T1000 (cell line): Measurements from ENCODE around the gene NEK11.
"Not testable (repeated sequence)": the region's sequence is repeated elsewhere in the genome, so short reads cannot be mapped to it uniquely, and the experiment has no call there.

Experiments
- DNase-seq: peaks from one replicate; lab custom pipeline; 2025; ENCODE audit warnings: mixed read lengths; lab: John Stamatoyannopoulos, UW

NEK11 gene

DNA sequence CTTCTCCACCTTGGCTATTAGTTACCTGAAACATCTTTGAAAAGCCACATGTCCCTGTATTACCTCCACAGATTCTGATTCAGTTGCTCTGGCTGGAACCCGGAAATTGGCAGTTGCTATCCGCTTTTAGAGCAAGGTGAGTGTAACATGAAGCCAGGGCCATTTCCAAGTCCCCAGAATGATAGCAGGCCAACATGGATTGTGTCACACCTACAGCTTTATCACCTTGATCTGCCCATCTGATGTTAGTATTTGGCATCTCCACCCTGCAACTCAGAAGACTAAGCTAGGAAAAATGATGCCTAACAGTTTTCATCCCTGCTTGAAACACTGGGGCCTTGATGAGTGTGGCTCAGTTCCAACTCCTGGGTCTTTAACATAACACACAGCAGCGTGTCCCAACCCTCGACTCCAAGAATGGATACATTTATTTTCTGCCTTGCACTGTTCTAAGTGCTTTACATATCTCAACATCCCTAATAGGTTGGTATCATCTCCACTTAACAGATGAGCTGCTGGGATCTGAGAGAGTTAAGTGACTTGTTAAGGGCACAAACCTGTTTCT is 333.6 kb downstream of the NEK11 start:
- DNase-seq, result no peak

DNA sequence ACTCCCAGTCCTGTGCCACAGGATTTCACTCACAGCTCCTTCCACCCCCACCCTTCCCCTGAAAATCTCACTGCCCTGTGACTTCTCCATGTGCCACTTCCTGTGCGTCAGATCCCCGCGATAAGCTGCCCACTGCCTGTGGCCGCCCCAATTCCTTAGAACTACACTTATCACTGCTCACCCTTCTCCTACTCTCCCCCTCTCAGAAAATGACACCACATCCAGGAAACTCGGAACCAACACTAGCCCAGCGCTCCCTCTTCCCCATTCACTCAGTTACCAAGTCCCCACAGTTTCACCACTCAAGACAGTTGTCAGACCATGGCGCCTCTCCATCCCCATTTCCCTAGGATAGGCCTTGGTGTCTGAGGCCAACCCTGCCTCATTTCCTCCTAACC is 334.4 kb downstream of the NEK11 start:
- not testable (repeated sequence) for DNase-seq

DNA sequence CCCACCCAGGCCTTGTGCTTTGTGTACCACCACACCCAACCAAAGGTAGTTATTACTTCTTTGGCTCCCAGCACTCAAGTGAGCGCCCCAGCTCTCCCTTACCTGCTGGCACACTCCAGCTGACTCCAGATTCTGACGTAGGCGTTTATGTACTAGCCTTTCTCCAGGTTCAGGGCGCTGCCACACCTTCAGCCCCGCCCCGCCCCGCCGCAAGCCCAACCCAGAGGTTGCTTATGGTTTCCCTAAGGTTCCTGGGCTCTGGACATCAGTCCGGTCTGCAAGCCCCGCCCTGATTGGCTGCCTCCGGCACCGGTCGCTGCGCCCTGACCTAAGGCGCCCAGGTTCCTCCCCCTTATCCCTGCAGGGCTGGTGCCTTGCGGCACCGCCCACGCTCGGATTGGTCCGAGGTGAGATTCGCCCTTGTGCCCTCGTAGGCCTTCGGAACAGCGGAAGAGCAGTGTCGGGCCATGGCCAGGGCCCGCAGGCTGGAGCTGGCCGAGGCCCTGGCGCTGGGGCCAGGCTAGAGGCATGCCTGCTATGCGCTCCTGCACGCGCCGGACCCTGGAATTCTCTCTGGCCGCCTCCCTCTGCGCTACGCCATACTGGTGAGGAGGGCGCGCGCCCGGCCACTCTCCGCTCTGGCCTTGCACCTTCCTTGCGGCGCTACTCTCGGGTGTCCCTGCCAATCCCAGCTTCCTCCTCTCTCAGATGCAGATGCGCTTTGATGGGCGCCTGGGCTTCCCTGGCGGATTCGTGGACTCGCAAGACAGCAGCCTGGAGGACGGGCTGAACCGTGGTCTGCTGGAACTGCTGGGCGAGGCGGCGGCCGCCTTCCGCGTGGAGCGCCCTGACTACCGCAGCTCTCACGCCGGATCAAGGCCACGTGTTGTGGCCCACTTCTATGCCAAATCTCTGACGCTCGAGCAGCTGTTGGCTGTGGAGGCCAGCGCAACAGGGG is 335.1 kb downstream of the NEK11 start:
- no peak for DNase-seq

DNA sequence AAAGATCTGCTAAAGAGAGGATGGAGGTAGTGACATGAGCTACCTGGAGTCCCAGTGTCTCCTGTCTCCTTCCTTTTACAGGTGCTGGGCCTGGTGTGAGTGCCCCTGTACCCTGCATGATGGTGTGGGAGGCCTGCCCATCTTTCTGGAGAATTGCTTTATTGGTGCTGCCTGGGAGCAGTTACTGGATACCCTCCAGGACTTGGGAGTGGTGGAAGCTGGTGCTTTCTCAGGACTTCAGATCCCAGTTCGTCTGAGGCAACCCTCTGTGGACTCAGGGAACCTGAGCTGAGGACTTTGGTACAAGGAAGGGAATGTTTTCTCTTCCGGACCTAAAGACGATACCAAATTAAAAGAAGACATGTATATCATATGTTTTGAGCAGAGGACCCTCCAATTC is 336.6 kb downstream of the NEK11 start:
- DNase-seq, result no peak

DNA sequence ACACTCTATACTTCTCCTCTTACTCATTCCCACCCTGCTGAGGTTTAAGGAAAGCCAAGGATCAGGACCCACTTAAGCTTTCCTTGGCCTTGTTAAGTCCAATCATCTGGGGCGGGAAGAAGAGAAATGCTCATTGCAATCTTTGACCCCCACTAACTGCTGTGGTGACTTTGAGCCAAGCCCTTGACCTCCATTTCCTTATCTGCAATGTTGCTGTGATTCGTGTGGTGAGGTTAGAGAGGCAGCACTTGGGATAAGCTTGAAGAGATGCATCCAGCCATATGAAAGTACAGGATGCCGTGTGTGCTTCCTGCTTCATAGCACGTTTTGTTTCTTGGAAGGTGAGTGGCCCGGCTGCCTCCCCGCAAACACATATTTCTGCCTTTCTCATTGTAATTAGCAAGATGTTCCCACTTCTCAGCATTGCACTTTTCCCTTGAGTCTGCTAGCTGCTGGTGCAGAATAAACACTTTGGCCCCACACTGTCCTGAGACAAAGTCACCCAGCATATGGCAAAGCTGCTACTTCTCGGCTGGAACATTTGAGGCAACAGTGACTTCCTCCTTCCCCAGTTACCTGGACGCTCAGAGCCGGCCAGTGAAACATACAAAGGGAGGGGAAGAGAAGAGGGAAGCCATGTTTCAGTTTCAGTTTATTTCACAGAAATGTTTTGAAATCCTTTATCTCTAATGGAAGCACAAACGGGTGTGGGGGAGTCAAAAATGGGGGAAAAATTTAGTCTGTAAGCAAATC is 344.4 kb downstream of the NEK11 start:
- DNase-seq, result no peak

DNA sequence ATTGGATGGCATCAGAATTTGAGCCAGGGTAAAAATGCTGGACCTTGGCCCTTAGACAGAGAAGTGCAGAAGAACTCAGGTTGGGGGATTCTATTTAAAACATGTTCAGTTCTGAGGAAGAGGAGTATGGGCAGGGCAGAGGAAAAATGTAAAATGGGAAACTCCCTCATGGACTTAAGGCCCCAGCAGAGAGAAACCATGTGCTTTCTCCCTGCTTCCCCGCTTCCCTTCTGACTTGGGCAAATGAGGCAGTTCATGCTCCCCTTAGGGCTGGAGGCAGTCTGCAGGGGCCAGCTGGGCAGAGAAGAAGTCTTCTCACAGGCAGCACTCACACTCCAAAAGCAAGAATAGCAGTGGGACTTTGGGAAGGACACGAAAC is 345.0 kb downstream of the NEK11 start:
- no peak for DNase-seq

DNA sequence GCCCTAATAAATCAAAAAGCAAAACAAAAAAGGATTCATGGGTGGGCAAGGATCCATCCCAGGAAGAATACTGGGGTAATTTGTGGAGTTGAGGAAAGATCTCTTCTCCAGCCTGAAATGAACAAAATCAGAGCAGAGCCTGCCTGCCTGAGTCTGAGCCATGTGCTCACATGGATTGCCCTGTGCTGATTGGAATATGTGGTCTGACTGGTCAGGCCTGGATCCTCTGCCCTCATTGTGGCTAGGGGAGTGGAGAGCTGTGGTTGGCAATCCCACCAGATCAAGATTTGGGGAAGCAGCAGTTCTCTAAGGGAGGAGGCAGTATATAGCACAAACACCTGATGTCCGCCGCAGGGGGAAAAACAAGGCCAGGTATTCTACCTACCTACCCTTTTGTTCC is 348.1 kb downstream of the NEK11 start:
- DNase-seq, result no peak

DNA sequence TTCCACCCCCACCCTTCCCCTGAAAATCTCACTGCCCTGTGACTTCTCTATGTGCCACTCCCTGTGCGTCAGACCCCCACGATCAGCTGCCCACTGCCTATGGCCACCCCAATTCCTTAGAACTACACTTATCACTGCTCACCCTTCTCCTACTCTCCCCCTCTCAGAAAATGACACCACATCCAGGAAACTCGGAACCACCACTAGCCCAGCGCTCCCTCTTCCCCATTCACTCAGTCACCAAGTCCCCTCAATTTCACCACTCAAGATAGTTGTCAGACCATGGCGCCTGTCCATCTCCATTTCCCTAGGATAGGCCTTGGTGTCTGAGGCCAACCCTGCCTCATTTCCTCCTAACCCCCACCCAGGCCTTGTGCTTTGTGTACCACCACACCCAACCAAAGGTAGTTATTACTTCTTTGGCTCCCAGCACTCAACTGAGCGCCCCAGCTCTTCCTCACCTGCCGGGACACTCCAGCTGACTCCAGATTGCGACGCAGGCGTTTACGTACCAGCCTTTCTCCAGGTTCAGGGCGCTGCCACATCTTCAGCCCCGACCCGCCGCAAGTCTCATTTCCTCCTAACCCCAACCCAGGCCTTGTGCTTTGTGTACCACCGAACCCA is 354.3 kb downstream of the NEK11 start:
- DNase-seq, result not testable (repeated sequence)

DNA sequence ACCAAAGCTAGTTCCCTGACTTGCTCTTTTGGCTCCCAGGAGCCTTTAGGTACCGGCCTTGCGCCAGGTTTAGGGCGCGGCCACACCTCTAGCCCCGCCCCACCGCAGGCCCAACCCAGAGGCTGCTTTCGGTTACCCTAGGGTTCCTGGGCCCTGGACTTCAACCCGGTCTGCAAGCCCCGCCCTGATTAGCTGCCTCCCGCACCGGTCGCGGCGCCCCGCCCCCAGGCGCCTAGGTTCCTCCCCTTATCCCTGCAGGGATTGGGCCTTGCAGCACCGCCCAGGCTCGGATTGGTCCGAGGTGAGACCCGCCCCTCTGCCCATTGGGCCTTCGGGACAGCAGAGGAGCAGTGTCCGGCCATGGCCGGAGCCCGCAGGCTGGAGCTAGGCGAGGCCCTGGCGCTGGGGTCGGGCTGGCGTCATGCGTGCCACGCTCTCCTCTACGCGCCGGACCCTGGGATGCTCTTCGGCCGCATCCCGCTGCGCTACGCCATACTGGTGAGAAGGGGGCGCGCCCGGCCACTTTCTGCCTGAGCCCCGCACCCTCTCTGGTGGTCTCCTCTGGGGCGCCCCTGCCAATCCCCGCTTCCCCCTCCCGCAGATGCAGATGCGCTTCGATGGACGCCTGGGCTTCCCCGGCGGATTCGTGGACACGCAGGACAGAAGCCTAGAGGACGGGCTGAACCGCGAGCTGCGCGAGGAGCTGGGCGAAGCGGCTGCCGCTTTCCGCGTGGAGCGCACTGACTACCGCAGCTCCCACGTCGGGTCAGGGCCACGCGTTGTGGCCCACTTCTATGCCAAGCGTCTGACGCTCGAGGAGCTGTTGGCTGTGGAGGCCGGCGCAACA is 355.0 kb downstream of the NEK11 start, which contains the start of gene NUDT16:
Gene NUDT16, plus strand, starts transcription at position 330 of the 847 bp plus-strand sequence. Its CDS starts 31 bp downstream, at position 361.
- DNase-seq, result peak; percentile 98

DNA sequence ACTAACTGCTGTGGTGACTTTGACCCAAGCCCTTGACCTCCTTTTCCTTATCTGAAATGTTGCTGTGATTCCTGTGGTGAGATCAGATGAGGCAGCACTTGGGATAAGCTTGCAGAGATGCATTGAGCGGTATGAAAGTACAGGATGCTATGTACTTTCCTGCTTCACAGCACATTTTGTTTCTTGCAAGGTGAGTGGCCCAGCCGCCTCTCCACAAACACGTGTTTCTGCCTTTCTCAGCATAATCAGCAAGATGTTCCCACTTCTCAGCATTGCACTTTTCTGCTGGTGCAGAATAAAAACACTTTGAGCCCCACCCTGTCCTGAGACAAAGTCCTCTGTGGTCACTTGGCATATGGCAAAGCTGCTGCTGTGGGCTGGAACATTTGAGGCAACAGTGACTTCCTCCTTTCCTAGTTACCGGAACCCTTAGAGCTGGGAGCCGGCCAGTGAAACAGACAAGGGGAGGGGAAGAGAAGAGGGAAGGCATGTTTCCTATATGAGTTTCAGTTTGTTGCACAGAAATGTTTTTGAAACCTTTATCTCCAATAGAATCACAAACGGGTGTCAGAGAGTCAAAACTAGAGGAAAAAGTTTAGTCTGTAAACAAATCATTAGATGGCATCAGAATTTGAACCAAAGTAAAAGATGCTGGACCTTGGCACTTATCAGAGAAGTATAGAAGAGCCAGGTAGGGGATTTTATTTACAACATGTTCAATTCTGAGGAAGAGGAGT is 359.9 kb downstream of the NEK11 start:
- no peak for DNase-seq

DNA sequence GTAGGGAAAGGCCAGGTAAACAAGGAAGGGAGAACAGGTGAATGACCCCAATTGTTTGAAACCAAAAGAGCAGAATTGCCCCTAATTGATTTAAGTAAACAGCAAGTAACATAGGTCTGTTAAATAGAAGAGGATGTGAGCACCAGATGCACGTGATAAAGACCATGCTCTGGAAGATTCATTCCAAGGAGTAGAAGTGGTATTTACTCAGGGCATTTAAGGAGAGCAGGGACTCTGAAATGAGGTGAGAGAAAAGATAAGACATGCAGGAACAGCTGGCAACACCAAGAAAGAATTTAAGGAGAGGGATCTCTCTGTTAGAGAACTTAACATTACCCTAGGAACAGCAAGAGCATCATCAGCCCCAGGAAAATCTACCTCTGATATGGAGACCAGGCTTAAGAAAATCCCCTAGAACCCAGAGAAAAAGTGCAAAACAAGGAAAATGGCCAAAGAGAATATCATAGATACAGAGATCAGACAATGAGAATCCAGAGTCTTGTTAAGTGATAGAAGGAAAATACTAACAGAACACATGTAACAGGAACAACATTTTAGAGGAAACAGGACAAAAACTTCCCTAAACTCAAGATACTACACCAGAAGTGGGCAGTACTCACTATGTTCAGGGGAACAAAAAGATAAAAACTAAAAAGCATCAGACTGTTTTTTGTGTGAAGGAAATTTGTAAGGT is 361.3 kb downstream of the NEK11 start:
- no peak for DNase-seq

DNA sequence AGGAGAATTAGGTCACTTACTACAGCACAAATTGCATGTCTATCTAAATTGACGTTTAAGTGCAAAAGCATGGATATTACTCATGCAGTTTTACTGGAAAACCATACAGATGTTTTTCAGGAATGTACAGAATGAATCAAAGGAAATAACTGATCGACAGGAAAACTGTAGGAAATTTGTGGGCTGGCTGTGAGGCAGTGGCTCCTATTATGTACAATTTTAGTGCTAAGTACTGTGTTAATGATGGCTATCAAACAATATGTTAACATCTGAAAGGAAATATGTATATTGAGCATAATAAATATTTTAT is 361.8 kb downstream of the NEK11 start:
- no peak for DNase-seq

DNA sequence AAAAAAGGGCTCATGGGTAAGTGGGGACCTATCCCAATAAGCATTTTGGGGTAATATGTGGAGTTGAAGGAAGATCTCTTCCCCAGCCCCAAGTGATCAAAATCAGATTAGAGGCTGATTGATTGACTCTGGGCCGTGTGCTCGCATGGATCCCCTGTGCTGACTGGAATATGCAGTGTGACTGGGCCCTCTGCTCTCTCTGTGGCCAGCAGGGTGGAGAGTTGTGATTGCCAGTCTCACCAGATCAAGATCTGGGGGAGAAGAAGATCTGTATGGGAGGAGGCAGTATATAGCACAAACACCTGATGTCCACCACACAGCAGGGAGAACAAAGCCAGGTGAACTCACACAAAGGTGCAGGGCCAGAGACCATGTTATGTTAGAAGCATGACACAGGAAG is 363.7 kb downstream of the NEK11 start:
- DNase-seq, result no peak

DNA sequence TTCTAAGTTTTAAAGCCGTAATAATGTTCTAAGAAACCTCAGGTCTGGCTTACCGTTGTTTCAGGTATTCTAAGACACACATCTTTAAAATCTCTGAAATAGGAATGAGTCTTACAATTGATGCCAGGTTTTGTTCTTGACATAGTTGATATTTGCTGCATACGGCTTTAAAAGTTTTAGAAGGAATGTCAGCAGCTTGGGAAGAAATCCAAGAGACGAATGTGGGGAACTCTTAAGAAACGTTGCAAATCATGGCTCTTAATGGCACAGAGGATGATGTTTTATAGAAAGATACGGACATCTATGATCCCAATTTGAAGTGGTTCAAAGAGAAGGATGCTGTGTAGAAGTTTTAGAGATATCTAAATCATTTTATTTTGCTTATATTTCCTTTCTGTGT is 366.4 kb downstream of the NEK11 start:
- no peak for DNase-seq

DNA sequence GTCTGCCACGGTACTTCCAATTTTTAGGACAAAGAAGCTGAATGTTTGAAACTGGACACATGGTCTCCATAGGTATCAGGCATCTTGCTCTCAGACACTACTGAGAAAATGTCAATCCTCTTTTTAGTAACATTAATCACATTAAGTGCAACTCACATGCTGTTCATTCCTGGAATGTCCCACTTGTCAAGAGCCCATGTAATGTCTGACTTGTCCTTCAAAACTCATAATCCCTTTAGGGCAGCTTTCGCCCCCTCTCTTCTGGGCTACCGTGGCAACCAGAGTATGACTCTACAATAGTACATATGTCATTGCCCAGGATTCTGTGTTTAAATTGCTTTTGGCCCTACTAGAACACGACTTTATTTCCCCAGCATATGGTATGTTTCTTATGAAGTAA is 367.2 kb downstream of the NEK11 start:
- DNase-seq, result no peak

DNA sequence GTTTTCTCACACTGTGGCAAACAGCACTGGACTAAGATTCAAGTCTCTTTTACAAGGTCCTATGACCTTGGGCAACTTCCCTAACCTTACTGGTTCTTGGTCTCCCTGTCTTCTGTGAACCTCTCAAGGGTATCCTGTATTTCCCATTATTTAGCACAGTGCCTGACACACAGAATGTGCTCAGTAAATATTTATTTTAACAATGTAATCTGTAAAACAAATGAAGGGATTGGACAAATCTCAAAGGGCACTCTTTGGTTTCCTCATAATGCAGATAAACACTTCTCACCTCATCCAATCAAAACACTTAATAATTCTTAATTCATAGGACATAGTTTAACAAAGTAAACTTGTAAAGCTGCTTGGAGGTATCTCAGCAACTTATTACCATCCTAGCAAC is 367.7 kb downstream of the NEK11 start:
- no peak for DNase-seq

DNA sequence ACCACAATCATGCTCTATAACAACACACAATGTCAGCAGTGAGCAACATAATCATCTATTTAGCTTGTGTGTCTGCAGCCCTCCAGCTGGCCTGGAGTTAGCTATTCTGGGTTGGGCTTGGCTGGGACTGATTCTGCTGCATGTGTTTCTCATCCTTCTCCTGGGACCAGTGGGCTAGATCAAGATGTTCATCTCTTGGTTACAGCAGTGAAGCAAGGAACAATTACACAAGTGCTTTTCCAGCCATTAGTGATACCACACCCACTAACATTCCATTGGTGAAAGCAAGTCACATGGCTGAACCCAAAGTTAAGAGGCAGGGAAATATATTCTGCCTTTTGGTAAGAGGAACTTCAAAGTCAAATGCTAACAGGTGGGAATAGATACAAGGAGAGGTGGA is 369.5 kb downstream of the NEK11 start:
- no peak for DNase-seq

DNA sequence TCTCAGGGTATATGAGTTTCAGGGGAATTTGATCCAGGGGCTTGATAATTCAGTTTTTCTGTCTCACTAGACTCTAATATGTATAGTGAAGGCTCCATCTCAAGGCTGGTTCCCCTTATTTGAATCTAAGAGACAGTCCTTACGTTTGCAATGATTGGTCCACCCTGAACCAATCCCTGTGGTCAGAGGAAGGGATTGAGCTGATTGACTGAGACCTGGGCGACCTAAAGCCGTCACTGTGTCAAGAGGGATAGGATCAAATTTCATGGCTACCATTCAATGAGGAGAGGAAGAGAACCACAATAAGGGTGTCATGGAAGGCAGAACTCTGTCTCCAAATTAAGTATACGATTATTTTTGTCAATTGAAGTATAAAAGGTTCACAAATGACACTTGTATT is 371.2 kb downstream of the NEK11 start:
- DNase-seq, result no peak
